Omental fat pad (tissue), 4 donors: Measurements from ENCODE around the gene NHSL2. TPM values are rescaled to one million over a fixed set of nuclear protein-coding genes. Genes with fewer than 3 reads are reported as not detected.

Experiments
- ATAC-seq: fragments of 150-250 bp; one replicate; pipeline ENCODE4 v1.9.1; 2016; ENCODE audit warnings: mild to moderate bottlenecking, moderate library complexity; ENCODE audit not compliant: low FRiP score
- DNase-seq: peaks from one replicate; pipeline ENCODE4 v3.0.0-alpha.2; 2019; ENCODE audit warnings: low spot score
- CTCF ChIP-seq, 3 donors: fragments of 450-650 bp; IDR thresholded peaks; one replicate each; pipeline ENCODE4 v1.5.1; 2016 to 2017; ENCODE audit warnings: antibody characterized with exemption in 3 of 3, mild to moderate bottlenecking in 3 of 3, moderate library complexity in 2 of 3
- total RNA-seq, 4 donors: library from RNA; depleted of rRNA; stranded (reverse); fragments of >200 nt; gene quantifications; one replicate each; pipeline ENCODE4 v1.1.0, GENCODE V29; 2016

NHSL2 gene
- total RNA-seq, 4 donors from 2014 or later = 12.8 to 20.2 (median 14.0) TPM

- DNase-seq (no peak), ATAC-seq (no peak)
- no peak for TF ChIP-seq CTCF (IDR thresholded peaks at IDR 0.05)
These were observed 111.3 kb downstream of the NHSL2 start for GRCh38 chrX:72021975-72022374.

- ATAC-seq (no peak), DNase-seq (no peak)
- no peak for TF ChIP-seq CTCF (IDR thresholded peaks at IDR 0.05)
These were observed 112.4 kb downstream of the NHSL2 start for GRCh38 chrX:72023071-72023470.

- ATAC-seq = no peak
- TF ChIP-seq CTCF (IDR thresholded peaks at IDR 0.05) = no peak
- no peak for DNase-seq
These were observed 114.7 kb downstream of the NHSL2 start for GRCh38 chrX:72025236-72025770.

GRCh38 chrX:72026341-72027023, 115.8 kb downstream of the NHSL2 start:
- no peak for TF ChIP-seq CTCF (IDR thresholded peaks at IDR 0.05)
- no peak for ATAC-seq
- no peak for DNase-seq

GRCh38 chrX:72027024-72027913, 116.6 kb downstream of the NHSL2 start:
- ATAC-seq (no peak), DNase-seq (no peak)
- no peak for TF ChIP-seq CTCF (IDR thresholded peaks at IDR 0.05)

GRCh38 chrX:72027914-72028307, 117.3 kb downstream of the NHSL2 start:
- ATAC-seq (no peak), DNase-seq (no peak)
- TF ChIP-seq CTCF (IDR thresholded peaks at IDR 0.05) = no peak
